Fibroblast of skin of left biceps (primary cell): ENCODE data around the gene ZBTB7C.

Source experiments
- DNase-seq, 2 experiments: peaks; one replicate each; pipeline ENCODE4 v3.0.0-alpha.2; 2013; ENCODE audit warnings: low read depth in 2 of 2

Gene ZBTB7C

GRCh38 chr18:48037481-48038271, 371.5 kb downstream of the ZBTB7C start:
- no peak for DNase-seq

GRCh38 chr18:48036641-48037421, 372.4 kb downstream of the ZBTB7C start:
- no peak for DNase-seq

GRCh38 chr18:48036226-48036625, 373.0 kb downstream of the ZBTB7C start:
- no peak for DNase-seq

- DNase-seq = no peak
Observed at GRCh38 chr18:48035556-48035860, 373.7 kb downstream of the ZBTB7C start.

GRCh38 chr18:48034651-48035555, 374.3 kb downstream of the ZBTB7C start:
- no peak for DNase-seq

- DNase-seq = no peak
Observed at GRCh38 chr18:48033790-48034650, 375.2 kb downstream of the ZBTB7C start.

GRCh38 chr18:48032876-48033789, 376.1 kb downstream of the ZBTB7C start:
- peak in 1 of 2 experiments; percentile 6 for DNase-seq

GRCh38 chr18:48031641-48032040, 377.5 kb downstream of the ZBTB7C start:
- no peak for DNase-seq

- DNase-seq = no peak
Observed at GRCh38 chr18:48030616-48031480, 378.3 kb downstream of the ZBTB7C start.

- no peak for DNase-seq
Observed at GRCh38 chr18:48029296-48029986, 379.7 kb downstream of the ZBTB7C start.

GRCh38 chr18:48028696-48029095, 380.5 kb downstream of the ZBTB7C start:
- no peak for DNase-seq

GRCh38 chr18:48028081-48028480, 381.1 kb downstream of the ZBTB7C start:
- no peak for DNase-seq

- DNase-seq = no peak
Observed at GRCh38 chr18:48027401-48027963, 381.7 kb downstream of the ZBTB7C start.

- DNase-seq = no peak
Observed at GRCh38 chr18:48026216-48026615, 383.0 kb downstream of the ZBTB7C start.

- no peak for DNase-seq
Observed at GRCh38 chr18:48024881-48025660, 384.1 kb downstream of the ZBTB7C start.

- DNase-seq = no peak
Observed at GRCh38 chr18:48024009-48024512, 385.1 kb downstream of the ZBTB7C start.

GRCh38 chr18:48023334-48024008, 385.7 kb downstream of the ZBTB7C start:
- DNase-seq = peak; percentile 24 to 29
